ENCODE data around the gene GNL1. TPM values are rescaled to one million over a fixed set of nuclear protein-coding genes. Genes with fewer than 3 reads are reported as not detected.

Gene GNL1
- total RNA-seq (2014; rRNA removed; shearing (Covaris generic)) = 19.2 and 21.4 TPM in 2 replicates
- 23.9 and 24.4 TPM in 2 replicates for polyA plus RNA-seq (2014; cell fraction: nucleus; rRNA removed)

GRCh38 chr6:30556066-30556905 lies at the start of gene GNL1:
TSS of gene GNL1 (minus strand) at chr6:30556489. CDS start at chr6:30556203, 286 bp downstream.
- peak; percentile 80 for DNase-seq (ENCODE audit: extremely low read depth, low read depth)

- DNase-seq (ENCODE audit: extremely low read depth, low read depth) = no peak
Measured at GRCh38 chr6:30603961-30604360, 47.7 kb upstream of the GNL1 start.

GRCh38 chr6:30601815-30602641 lies 45.7 kb upstream of the GNL1 start:
- DNase-seq (ENCODE audit: extremely low read depth, low read depth) = no peak

- DNase-seq (ENCODE audit: extremely low read depth, low read depth) = no peak
Measured at GRCh38 chr6:30601436-30601814, 45.1 kb upstream of the GNL1 start.

GRCh38 chr6:30600451-30600961 lies 44.2 kb upstream of the GNL1 start:
- DNase-seq (ENCODE audit: extremely low read depth, low read depth) = no peak

- no peak for DNase-seq (ENCODE audit: extremely low read depth, low read depth)
Measured at GRCh38 chr6:30599625-30600324, 43.5 kb upstream of the GNL1 start.

- no peak for DNase-seq (ENCODE audit: extremely low read depth, low read depth)
Measured at GRCh38 chr6:30598912-30599624, 42.8 kb upstream of the GNL1 start.

GRCh38 chr6:30597315-30598144 lies 41.2 kb upstream of the GNL1 start:
- peak; percentile 81 for DNase-seq (ENCODE audit: extremely low read depth, low read depth)

GRCh38 chr6:30592287-30592686 lies 36.0 kb upstream of the GNL1 start:
- DNase-seq (ENCODE audit: extremely low read depth, low read depth) = no peak

GRCh38 chr6:30591008-30591407 lies 34.7 kb upstream of the GNL1 start:
- DNase-seq (ENCODE audit: extremely low read depth, low read depth) = no peak

- no peak for DNase-seq (ENCODE audit: extremely low read depth, low read depth)
Measured at GRCh38 chr6:30590509-30590908, 34.2 kb upstream of the GNL1 start.

- DNase-seq (ENCODE audit: extremely low read depth, low read depth) = no peak
Measured at GRCh38 chr6:30589754-30590358, 33.6 kb upstream of the GNL1 start.

- no peak for DNase-seq (ENCODE audit: extremely low read depth, low read depth)
Measured at GRCh38 chr6:30583921-30584320, 27.6 kb upstream of the GNL1 start.

GRCh38 chr6:30578051-30578450 lies 21.8 kb upstream of the GNL1 start:
- no peak for DNase-seq (ENCODE audit: extremely low read depth, low read depth)

GRCh38 chr6:30573113-30573512 lies 16.8 kb upstream of the GNL1 start:
- DNase-seq (ENCODE audit: extremely low read depth, low read depth) = no peak

- DNase-seq (ENCODE audit: extremely low read depth, low read depth) = no peak
Measured at GRCh38 chr6:30572148-30572547, 15.9 kb upstream of the GNL1 start.

GRCh38 chr6:30571762-30572082 lies 15.4 kb upstream of the GNL1 start:
- no peak for DNase-seq (ENCODE audit: extremely low read depth, low read depth)

- DNase-seq (ENCODE audit: extremely low read depth, low read depth) = peak; percentile 92
Measured at GRCh38 chr6:30571075-30571761, 14.9 kb upstream of the GNL1 start, which contains the start of gene ABCF1. TSS of gene ABCF1 (plus strand) at chr6:30571442. CDS start at chr6:30571488, 46 bp downstream.

All from NCI-H460 (cell line).